HG03469 (cell line): ENCODE measurements around the gene NDUFAB1.
"Not testable (repeated sequence)": the region's sequence is repeated elsewhere in the genome, so short reads cannot be mapped to it uniquely, and the experiment has no call there.

Source experiments
- ATAC-seq: cut with Tn5 transposase; IDR thresholded peaks from one replicate; pipeline ENCODE4 v1.9.1; 2021; ENCODE audit warnings: mild to moderate bottlenecking, moderate library complexity, moderate number of reproducible peaks; ENCODE audit not compliant: unreplicated experiment

The NDUFAB1 gene

GRCh38 chr16:23595951-23596720 lies at the start of gene NDUFAB1:
Gene NDUFAB1, minus strand, starts transcription at chr16:23596316. Its CDS starts 26 bp downstream, at chr16:23596290.
- ATAC-seq: peak; percentile 68

GRCh38 chr16:23642246-23642774 lies 46.2 kb upstream of the NDUFAB1 start:
- ATAC-seq: no peak

GRCh38 chr16:23640931-23641765 lies 45.0 kb upstream of the NDUFAB1 start, which contains the start of the genes DCTN5 and PALB2:
Gene DCTN5, plus strand, starts transcription at chr16:23641466. Its CDS starts 77 bp downstream, at chr16:23641543.
Gene PALB2, minus strand, starts transcription at chr16:23641310. Its CDS starts 153 bp downstream, at chr16:23641157.
- peak; percentile 96 for ATAC-seq

GRCh38 chr16:23640615-23640930 lies 44.5 kb upstream of the NDUFAB1 start:
- ATAC-seq: no peak

DNA sequence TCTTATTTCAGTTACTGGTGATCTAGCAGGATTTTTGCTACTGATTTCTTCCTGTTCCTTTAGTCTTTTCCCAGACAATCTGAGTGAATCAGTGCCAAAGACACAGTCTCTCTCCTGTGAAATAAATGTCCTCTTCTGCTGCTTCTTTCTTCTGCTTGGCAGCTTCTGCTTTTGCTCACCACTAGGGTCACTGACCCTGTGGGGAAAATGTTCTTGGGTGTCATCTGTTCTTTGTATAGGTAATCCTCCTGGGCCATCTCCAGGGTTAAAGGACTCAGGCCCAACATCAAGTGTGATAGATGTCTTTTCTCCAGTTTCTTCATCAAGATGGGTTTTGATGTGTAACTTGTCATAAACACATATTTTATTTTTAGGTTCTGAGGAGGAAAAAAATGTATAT lies 39.8 kb upstream of the NDUFAB1 start:
- ATAC-seq: no peak

- no peak for ATAC-seq
Measured at GRCh38 chr16:23634461-23635036, 38.4 kb upstream of the NDUFAB1 start.

- ATAC-seq: not testable (repeated sequence)
Measured at GRCh38 chr16:23631874-23632273, 35.8 kb upstream of the NDUFAB1 start.

GRCh38 chr16:23629516-23629915 lies 33.4 kb upstream of the NDUFAB1 start:
- ATAC-seq: no peak

DNA sequence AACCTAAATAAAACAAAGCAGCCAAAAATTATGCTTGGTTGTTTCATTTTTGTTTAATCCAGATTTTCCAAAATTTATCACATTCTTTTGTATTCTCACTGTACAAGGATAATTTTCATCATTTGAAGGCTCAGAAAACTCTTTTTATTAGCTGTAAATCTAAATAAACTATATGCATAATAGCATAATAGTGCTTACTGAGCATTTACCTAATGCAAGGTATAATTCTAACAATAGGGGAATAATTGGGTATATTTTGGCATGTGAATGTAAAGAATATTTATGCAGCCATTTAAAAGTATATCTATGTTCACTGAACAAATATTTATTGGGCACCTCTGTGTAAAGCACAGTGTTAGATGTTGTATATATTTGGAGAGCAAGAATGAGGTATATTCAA lies 28.0 kb upstream of the NDUFAB1 start:
- no peak for ATAC-seq

GRCh38 chr16:23615805-23616204 lies 19.7 kb upstream of the NDUFAB1 start:
- no peak for ATAC-seq

- no peak for ATAC-seq
Measured at GRCh38 chr16:23611936-23612335, 15.8 kb upstream of the NDUFAB1 start.

GRCh38 chr16:23610905-23611304 lies 14.8 kb upstream of the NDUFAB1 start:
- ATAC-seq: not testable (repeated sequence)

- ATAC-seq: no peak
Measured at GRCh38 chr16:23609929-23610328, 13.8 kb upstream of the NDUFAB1 start.

DNA sequence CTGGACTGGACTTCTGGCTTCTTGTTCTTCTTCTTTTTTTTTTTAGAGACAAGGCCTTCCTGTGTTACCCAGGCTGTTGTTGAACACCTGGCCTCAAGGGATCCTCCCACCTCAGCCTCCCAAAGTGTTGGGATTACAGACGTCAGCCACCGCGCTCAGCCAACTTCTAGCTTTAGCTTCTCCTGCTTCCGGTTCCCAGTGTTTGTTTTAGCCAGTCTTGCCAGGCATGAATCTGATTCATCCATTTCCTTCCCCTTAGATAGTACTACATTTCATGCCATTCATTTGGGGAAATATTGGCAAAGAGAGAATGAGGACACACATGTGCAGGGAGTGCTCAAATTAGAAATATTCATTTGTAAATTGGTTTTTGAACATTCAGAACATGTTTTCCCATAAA lies 12.1 kb upstream of the NDUFAB1 start:
- no peak for ATAC-seq

DNA sequence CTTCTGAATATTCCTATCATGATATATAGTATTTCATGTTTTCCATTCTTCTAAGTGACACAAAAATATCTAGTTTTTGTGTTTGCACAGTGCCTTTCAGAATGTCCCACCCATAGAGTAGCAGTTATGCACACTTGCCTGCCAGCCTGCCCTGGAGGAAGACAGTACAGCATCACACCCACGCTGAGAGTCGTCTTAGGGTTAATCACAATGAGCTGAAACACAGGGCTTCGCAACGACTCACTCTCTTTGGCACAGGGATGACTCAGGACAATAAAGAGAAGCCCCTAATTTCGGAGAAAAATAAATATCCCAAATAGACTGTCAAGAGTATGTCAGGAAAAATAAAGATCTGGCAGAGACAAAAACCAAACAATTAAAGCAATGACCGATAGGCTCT lies 11.6 kb upstream of the NDUFAB1 start:
- ATAC-seq: no peak

DNA sequence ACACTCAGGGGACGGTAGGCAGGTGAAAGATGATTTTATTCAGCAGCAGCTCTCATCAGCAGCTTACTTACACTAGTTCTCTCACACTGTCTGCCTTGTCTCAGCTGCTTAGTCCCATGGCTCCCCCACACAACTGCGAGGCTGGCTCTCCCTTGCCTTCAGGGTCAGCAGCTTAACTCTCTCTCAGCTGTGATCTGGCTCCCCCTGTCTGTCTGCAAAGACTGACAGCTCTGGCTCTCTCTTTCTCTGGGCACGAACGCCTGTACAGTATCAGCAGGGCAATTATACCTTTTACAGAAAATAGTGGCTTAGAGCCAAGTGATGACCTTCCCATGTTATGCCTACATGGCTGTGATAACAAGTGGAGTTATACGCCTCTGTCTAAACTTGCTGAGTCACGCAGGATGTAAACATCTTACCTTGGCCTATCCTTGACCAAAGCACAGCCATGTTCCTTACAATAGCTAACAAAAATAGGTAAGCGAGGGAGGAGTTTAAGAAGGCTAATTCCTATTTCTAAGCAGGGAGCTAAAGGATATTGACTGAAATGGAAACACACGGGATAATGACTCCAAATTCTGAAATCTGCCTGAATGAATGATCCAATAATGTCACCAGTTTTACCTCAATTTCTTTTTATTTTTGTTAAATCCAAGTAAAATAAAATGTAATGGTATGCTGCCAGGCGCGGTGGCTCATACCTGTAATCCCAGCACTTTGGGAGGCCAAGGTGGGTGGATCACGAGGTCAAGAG lies 1.1 kb upstream of the NDUFAB1 start:
- ATAC-seq: no peak

DNA sequence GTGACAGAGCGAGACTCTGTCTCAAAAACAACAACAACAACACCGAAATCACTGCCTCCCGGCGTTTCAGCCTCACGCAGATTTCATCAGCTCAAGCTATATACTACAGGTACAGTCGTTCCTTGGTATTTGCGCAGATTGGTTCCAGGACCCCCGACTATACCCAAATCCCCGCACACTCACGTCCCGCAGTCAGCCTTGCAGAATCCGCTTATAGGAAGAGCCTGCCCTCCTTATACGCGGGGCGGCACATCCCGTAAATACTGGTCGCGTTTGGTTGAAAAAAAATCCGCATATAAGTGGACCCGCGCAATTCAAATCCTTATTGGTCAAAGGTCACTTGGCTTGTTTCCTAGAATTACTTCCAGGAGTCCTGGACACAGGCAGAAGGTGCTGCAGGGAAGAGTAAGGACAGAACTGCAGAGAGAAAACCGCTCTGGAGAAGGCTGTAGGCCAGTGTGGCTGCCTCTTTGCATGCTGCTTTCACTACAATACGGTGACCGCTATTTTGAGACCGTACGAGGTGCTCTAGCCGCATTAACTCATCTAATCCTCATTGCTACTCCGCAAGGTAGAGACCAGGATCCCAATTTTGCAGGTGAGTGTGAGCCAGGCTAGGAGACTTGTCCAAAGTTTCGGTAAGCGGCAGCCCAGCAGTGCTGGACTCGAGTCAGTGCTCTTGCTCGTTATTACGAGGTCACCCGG lies 718 bp downstream of the NDUFAB1 start:
- no peak for ATAC-seq

DNA sequence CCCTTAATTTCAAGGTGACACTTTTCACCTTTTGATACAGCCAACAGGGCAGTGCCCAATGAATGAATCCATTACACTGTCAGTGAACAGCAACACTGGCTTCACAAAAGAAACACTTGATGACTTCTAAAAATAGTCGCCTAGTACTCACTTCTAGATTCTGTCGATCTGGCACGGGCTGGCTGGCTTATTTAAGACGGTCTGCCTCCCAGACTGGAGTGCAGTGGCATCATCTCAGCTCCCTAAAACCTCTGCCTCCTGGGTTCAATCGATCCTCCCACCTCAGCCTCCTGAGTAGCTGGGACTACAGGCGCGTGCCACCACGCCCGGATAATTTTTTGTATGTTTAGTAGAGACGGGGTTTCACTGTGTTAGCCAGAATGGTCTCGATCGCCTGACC lies 1.9 kb downstream of the NDUFAB1 start:
- no peak for ATAC-seq

GRCh38 chr16:23590181-23590580 lies 5.9 kb downstream of the NDUFAB1 start:
- ATAC-seq: no peak

DNA sequence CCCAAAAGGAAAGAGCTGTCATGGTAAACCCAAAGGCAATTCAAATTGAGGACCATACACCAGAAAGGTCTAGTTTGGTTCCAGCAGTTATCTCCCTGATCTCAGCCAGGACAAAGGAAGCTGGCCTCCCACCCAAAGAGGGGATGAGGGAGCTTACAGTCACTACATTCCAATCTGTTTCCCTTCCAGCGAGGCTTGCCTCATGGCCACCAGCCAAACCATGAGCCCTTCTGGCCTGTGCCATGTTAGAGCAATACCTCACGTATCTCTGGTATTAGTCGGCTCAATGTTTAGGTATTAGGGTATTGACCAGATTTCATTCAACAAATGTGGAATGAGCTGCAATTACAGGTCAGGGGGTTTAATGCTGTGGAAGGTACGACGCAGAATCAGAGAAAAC lies 8.4 kb downstream of the NDUFAB1 start:
- no peak for ATAC-seq
